GM18951 (cell line): ENCODE measurements around the gene DNAAF1.

Experiments
- POLR2A ChIP-seq: IDR thresholded peaks from 4 replicates; pipeline ENCODE4 v1.6.1; 2011; ENCODE audit warnings: mild to moderate bottlenecking; ENCODE audit not compliant: insufficient read length, insufficient read depth; ENCODE audit errors: extremely low read depth
- in situ Hi-C: fragments of 300-500 bp; cut with MboI; formaldehyde crosslinking; loops from one replicate; pipeline ENCODE4 v1.12.0; 2022; ENCODE audit warnings: low sequenced_read_pairs, mixed read lengths, inconsistent platforms; ENCODE audit not compliant: unreplicated experiment

Gene DNAAF1

GRCh38 chr16:84179612-84180320 lies 34.7 kb downstream of the DNAAF1 start:
- no peak for TF ChIP-seq POLR2A
- in situ Hi-C loops, result loop anchor here (25.0 kb wide), 1 partner anchor 217 kb away; the partner anchor contains the start of genes NECAB2 and OSGIN1

GRCh38 chr16:84180519-84181140 lies 35.5 kb downstream of the DNAAF1 start:
- TF ChIP-seq POLR2A, result no peak
- in situ Hi-C loops, result loop anchor here (25.0 kb wide), 1 partner anchor 218 kb away; the partner anchor contains the start of genes NECAB2 and OSGIN1

GRCh38 chr16:84181144-84181915 lies 36.2 kb downstream of the DNAAF1 start:
- in situ Hi-C loops, result loop anchor here (25.0 kb wide), 1 partner anchor 219 kb away; the partner anchor contains the start of genes NECAB2 and OSGIN1
- no peak for TF ChIP-seq POLR2A

GRCh38 chr16:84182104-84182503 lies 37.0 kb downstream of the DNAAF1 start:
- no peak for TF ChIP-seq POLR2A
- in situ Hi-C loops, result loop anchor here (25.0 kb wide), 1 partner anchor 220 kb away; the partner anchor contains the start of genes NECAB2 and OSGIN1

- in situ Hi-C loops, result loop anchor here (25.0 kb wide), 1 partner anchor 221 kb away; the partner anchor contains the start of genes NECAB2 and OSGIN1
- TF ChIP-seq POLR2A, result no peak
Measured at GRCh38 chr16:84182680-84183571, 37.8 kb downstream of the DNAAF1 start.

- no peak for TF ChIP-seq POLR2A
- in situ Hi-C loops, result loop anchor here (25.0 kb wide), 1 partner anchor 221 kb away; the partner anchor contains the start of genes NECAB2 and OSGIN1
Measured at GRCh38 chr16:84183572-84183875, 38.4 kb downstream of the DNAAF1 start.

GRCh38 chr16:84183911-84184591 lies 38.9 kb downstream of the DNAAF1 start:
- in situ Hi-C loops, result loop anchor here (25.0 kb wide), 1 partner anchor 222 kb away; the partner anchor contains the start of genes NECAB2 and OSGIN1
- no peak for TF ChIP-seq POLR2A

- in situ Hi-C loops, result loop anchor here (25.0 kb wide), 1 partner anchor 222 kb away; the partner anchor contains the start of genes NECAB2 and OSGIN1
- no peak for TF ChIP-seq POLR2A
Measured at GRCh38 chr16:84184775-84185174, 39.7 kb downstream of the DNAAF1 start.

- in situ Hi-C loops, result loop anchor here (25.0 kb wide), 1 partner anchor 225 kb away; the partner anchor contains the start of genes NECAB2 and OSGIN1
- peak; percentile 88 for TF ChIP-seq POLR2A
Measured at GRCh38 chr16:84186685-84187437, 41.8 kb downstream of the DNAAF1 start, which contains the start of gene TAF1C. Gene TAF1C, minus strand, starts transcription at chr16:84187057. Its CDS starts 2,069 bp downstream, at chr16:84184988.

GRCh38 chr16:84190731-84191388 lies 45.8 kb downstream of the DNAAF1 start, which contains the start of gene ADAD2:
Gene ADAD2, plus strand, starts transcription at chr16:84191157. Its CDS starts 74 bp downstream, at chr16:84191231.
- in situ Hi-C loops, result loop anchor here (25.0 kb wide), 1 partner anchor 229 kb away; the partner anchor contains the start of genes NECAB2 and OSGIN1
- TF ChIP-seq POLR2A, result no peak
